ENCODE measurements around the gene CLCF1. TPM values are rescaled to one million over a fixed set of nuclear protein-coding genes. Genes with fewer than 3 reads are reported as not detected.
A peak's percentile ranks its signal among the peaks of the same experiment; 100 is the strongest.

CLCF1 gene
- total and polyA plus RNA-seq, 8 donors, result 7.3 to 15.3 (median 11.9) TPM

GRCh38 chr11:67420147-67420645 is 46.8 kb upstream of the CLCF1 start:
- Histone ChIP-seq H3K27me3 (peaks cover 0 to 24% of the 10 kb centered on the region in 2 donors), H3K4me3 (peak overlapping the region; percentile 40 to 56), H3K36me3 (no peaks in the 10 kb centered on the region), H3K4me1 (peaks cover 14 to 53% of the 10 kb centered on the region in 2 donors), H3K27ac (peak overlapping the region; percentile 85 to 86), H3K9me3 (no peaks in the 10 kb centered on the region)
- intact Hi-C loops (cut with DNase I), result no loop called here
- TF ChIP-seq CTCF (IDR thresholded peaks at IDR 0.05), result no peak
- no peak for ATAC-seq
- DNase-seq, result no peak

GRCh38 chr11:67419325-67420049 is 46.1 kb upstream of the CLCF1 start:
- H3K4me1 ChIP-seq, result peaks cover 16 to 56% of the 10 kb centered on the region in 2 donors
- intact Hi-C loops (cut with DNase I), result no loop called here
- no peak overlapping the region for H3K27ac ChIP-seq

GRCh38 chr11:67418476-67419281 is 45.3 kb upstream of the CLCF1 start:
- TF ChIP-seq CTCF (IDR thresholded peaks at IDR 0.05), result no peak
- H3K36me3 ChIP-seq, result no peaks in the 10 kb centered on the region
- peak in 1 of 4 donors; percentile 83 for DNase-seq
- no peak for ATAC-seq
- H3K4me1 ChIP-seq, result peaks cover 16 to 56% of the 10 kb centered on the region in 2 donors
- no peak overlapping the region for H3K4me3 ChIP-seq
- H3K9me3 ChIP-seq, result no peaks in the 10 kb centered on the region
- no peak overlapping the region for H3K27ac ChIP-seq
- intact Hi-C loops (cut with DNase I), result no loop called here
- peaks cover 0 to 37% of the 10 kb centered on the region in 2 donors for H3K27me3 ChIP-seq

More at GRCh38 chr11:67419325-67420049, 46.1 kb upstream of the CLCF1 start:
- no peak overlapping the region for H3K4me3 ChIP-seq
- TF ChIP-seq CTCF (IDR thresholded peaks at IDR 0.05), result no peak
- H3K27me3 ChIP-seq, result peaks cover 0 to 31% of the 10 kb centered on the region in 2 donors
- ATAC-seq (no peak), DNase-seq (no peak)
- H3K9me3 ChIP-seq, result no peaks in the 10 kb centered on the region
- H3K36me3 ChIP-seq, result no peaks in the 10 kb centered on the region

- intact Hi-C loops (cut with DNase I), result no loop called here
- no peak for TF ChIP-seq CTCF (IDR thresholded peaks at IDR 0.05)
- H3K9me3 ChIP-seq, result no peaks in the 10 kb centered on the region
- DNase-seq (no peak), ATAC-seq (no peak)
- H3K36me3 ChIP-seq, result no peaks in the 10 kb centered on the region
- no peak overlapping the region for H3K4me3 ChIP-seq
- peaks cover 0 to 37% of the 10 kb centered on the region in 2 donors for H3K27me3 ChIP-seq
- H3K27ac ChIP-seq, result peak overlapping the region in 1 of 2 donors; percentile 8
- peaks cover 16 to 56% of the 10 kb centered on the region in 2 donors for H3K4me1 ChIP-seq
Observed at GRCh38 chr11:67417425-67417824, 44.0 kb upstream of the CLCF1 start.
